HEK293 (cell line): Measurements from ENCODE around the gene CHGA.

Experiments
- CTCF ChIA-PET: fragments of 350-600 bp; formaldehyde crosslinking; extraction: SDS; loops from one replicate; lab custom pipeline; 2021; ENCODE audit warnings: antibody characterized with exemption; lab: Yijun Ruan, JAX
- POLR2A ChIA-PET: fragments of 300-600 bp; formaldehyde crosslinking; extraction: SDS; loops from one replicate; lab custom pipeline; 2020; ENCODE audit warnings: antibody characterized with exemption, inconsistent platforms; lab: Yijun Ruan, JAX
- H3K27ac ChIP-seq: fragments of 200-500 bp; sonication (Bioruptor generic); 2 replicates; pipeline ENCODE4 v1.5.1; 2014; ENCODE audit warnings: low read depth, low read length, control low read depth, inconsistent platforms; ENCODE audit errors: extremely low read depth
- H3K36me3 ChIP-seq, 2 experiments: fragments of 200-500 bp in 1 of 2; sonication (Bioruptor generic) in 1 of 2; 1 replicate in 1 of 2; 2 replicates in 1 of 2; pipeline ENCODE4 v1.5.1; 2014 to 2017; ENCODE audit warnings: inconsistent platforms in 2 of 2, low read length in 2 of 2; ENCODE audit not compliant: control insufficient read depth in 2 of 2, insufficient read depth in 1 of 2
- H3K4me1 ChIP-seq: fragments of 200-500 bp; sonication (Bioruptor generic); 2 replicates; pipeline ENCODE4 v1.5.1; 2014; ENCODE audit warnings: mild to moderate bottlenecking, low read length, inconsistent platforms; ENCODE audit not compliant: control insufficient read depth, insufficient read depth
- H3K4me3 ChIP-seq: 2 replicates; pipeline ENCODE4 v1.5.1; 2011; ENCODE audit warnings: low read depth, mild to moderate bottlenecking, control low read depth, low read length, moderate library complexity
- H3K9me3 ChIP-seq: fragments of 200-500 bp; sonication (Bioruptor generic); 2 replicates; pipeline ENCODE4 v1.5.1; 2014; ENCODE audit warnings: low read depth, low read length, inconsistent platforms; ENCODE audit not compliant: control insufficient read depth, insufficient read depth
- AEBP2 ChIP-seq: fragments of 450-650 bp; formaldehyde crosslinking; IDR thresholded peaks from 2 replicates; pipeline ENCODE4 v1.5.1; 2016; ENCODE audit warnings: missing biosample characterization, missing genetic modification characterization, borderline replicate concordance
- GFI1B ChIP-seq: fragments of 450-650 bp; formaldehyde crosslinking; IDR thresholded peaks from 2 replicates; pipeline ENCODE4 v1.5.1; 2016; ENCODE audit warnings: missing biosample characterization, missing genetic modification characterization
- HIC1 ChIP-seq: fragments of 450-650 bp; formaldehyde crosslinking; IDR thresholded peaks from 2 replicates; pipeline ENCODE4 v1.5.1; 2016; ENCODE audit warnings: missing biosample characterization, missing genetic modification characterization
- KLF1 ChIP-seq: fragments of 450-650 bp; formaldehyde crosslinking; IDR thresholded peaks from 2 replicates; pipeline ENCODE4 v1.5.1; 2016; ENCODE audit warnings: missing biosample characterization, missing genetic modification characterization
- SCRT1 ChIP-seq: fragments of 450-650 bp; formaldehyde crosslinking; IDR thresholded peaks from 2 replicates; pipeline ENCODE4 v1.5.1; 2016; ENCODE audit warnings: missing biosample characterization, missing genetic modification characterization, borderline replicate concordance
- SP7 ChIP-seq: fragments of 450-650 bp; formaldehyde crosslinking; IDR thresholded peaks from 2 replicates; pipeline ENCODE4 v1.5.1; 2016; ENCODE audit warnings: missing biosample characterization, missing genetic modification characterization
- WT1 ChIP-seq: fragments of 450-650 bp; formaldehyde crosslinking; IDR thresholded peaks from 2 replicates; pipeline ENCODE4 v1.5.1; 2016; ENCODE audit warnings: missing biosample characterization, missing genetic modification characterization
- YY1 ChIP-seq: fragments of 450-650 bp; formaldehyde crosslinking; IDR thresholded peaks from 2 replicates; pipeline ENCODE4 v1.5.1; 2018; ENCODE audit warnings: missing biosample characterization, missing genetic modification characterization
- YY2 ChIP-seq: fragments of 450-650 bp; formaldehyde crosslinking; IDR thresholded peaks from 2 replicates; pipeline ENCODE4 v1.5.1; 2016; ENCODE audit warnings: missing biosample characterization, missing genetic modification characterization
- ZBTB10 ChIP-seq: fragments of 450-650 bp; formaldehyde crosslinking; IDR thresholded peaks from 2 replicates; pipeline ENCODE4 v1.5.1; 2016; ENCODE audit warnings: missing biosample characterization, missing genetic modification characterization
- ZBTB17 ChIP-seq: fragments of 450-650 bp; formaldehyde crosslinking; IDR thresholded peaks from 2 replicates; pipeline ENCODE4 v1.5.1; 2016; ENCODE audit warnings: missing biosample characterization, missing genetic modification characterization
- ZFP69B ChIP-seq: fragments of 450-650 bp; formaldehyde crosslinking; IDR thresholded peaks from 2 replicates; pipeline ENCODE4 v1.5.1; 2016; ENCODE audit warnings: missing biosample characterization, missing genetic modification characterization
- ZNF19 ChIP-seq: fragments of 450-650 bp; formaldehyde crosslinking; IDR thresholded peaks from 2 replicates; pipeline ENCODE4; 2016; ENCODE audit warnings: missing biosample characterization, missing genetic modification characterization, low read depth
- ZNF292 ChIP-seq: fragments of 450-650 bp; formaldehyde crosslinking; IDR thresholded peaks from 2 replicates; pipeline ENCODE4 v1.5.1; 2016; ENCODE audit warnings: low read depth, missing biosample characterization, missing genetic modification characterization, borderline replicate concordance
- ZNF404 ChIP-seq: fragments of 450-650 bp; formaldehyde crosslinking; IDR thresholded peaks from 2 replicates; pipeline ENCODE4 v1.5.1; 2017; ENCODE audit warnings: missing biosample characterization, missing genetic modification characterization
- ZNF423 ChIP-seq: fragments of 450-650 bp; formaldehyde crosslinking; IDR thresholded peaks from 2 replicates; pipeline ENCODE4 v1.5.1; 2016; ENCODE audit warnings: missing biosample characterization, missing genetic modification characterization
- ZNF561 ChIP-seq: fragments of 450-650 bp; IDR thresholded peaks from 2 replicates; pipeline ENCODE4 v1.5.1; 2018; ENCODE audit warnings: missing biosample characterization, missing genetic modification characterization, borderline replicate concordance
- ZNF660 ChIP-seq: fragments of 450-650 bp; IDR thresholded peaks from 2 replicates; pipeline ENCODE4 v1.5.1; 2018; ENCODE audit warnings: missing biosample characterization, mild to moderate bottlenecking, missing genetic modification characterization
- ZNF701 ChIP-seq: fragments of 450-650 bp; formaldehyde crosslinking; IDR thresholded peaks from 2 replicates; pipeline ENCODE4 v1.5.1; 2016; ENCODE audit warnings: missing biosample characterization, missing genetic modification characterization
- ZXDB ChIP-seq: fragments of 450-650 bp; formaldehyde crosslinking; IDR thresholded peaks from 2 replicates; pipeline ENCODE4 v1.5.1; 2016; ENCODE audit warnings: missing biosample characterization, missing genetic modification characterization
- TF ChIP-seq, protein P1 (sequence below): fragments of 450-650 bp; formaldehyde crosslinking; IDR thresholded peaks from 2 replicates; pipeline ENCODE4 v1.5.1; 2017; ENCODE audit warnings: missing biosample characterization, mild to moderate bottlenecking, missing genetic modification characterization, moderate library complexity

CHGA gene

GRCh38 chr14:92942136-92942535, 19.2 kb downstream of the CHGA start:
- H3K9me3 ChIP-seq = no peaks in the 10 kb centered on the region
- H3K4me3 ChIP-seq = no peak overlapping the region
- peaks cover 0 to 15% of the 10 kb centered on the region in 2 experiments; a peak in 1 of 3 replicates for H3K36me3 ChIP-seq
- CTCF ChIA-PET = interaction anchor here (1.3 kb wide), 1 partner anchor 171 kb away, joined by 3 read pairs; no protein-coding TSS in a partner anchor
- TF ChIP-seq KLF1 (tag by site-specific recombination) = no peak
- TF ChIP-seq WT1 = no peak
- TF ChIP-seq SCRT1 (tag by site-specific recombination) = no peak
- no peak for TF ChIP-seq ZBTB10 (tag by site-specific recombination)
- TF ChIP-seq ZXDB (tag by site-specific recombination) = no peak
- no peak for TF ChIP-seq ZBTB17 (tag by site-specific recombination)
- TF ChIP-seq HIC1 (tag by site-specific recombination) = no peak
- H3K27ac ChIP-seq = no peak overlapping the region
- H3K4me1 ChIP-seq = no peaks in the 10 kb centered on the region
- POLR2A ChIA-PET = no interaction called here

GRCh38 chr14:92942576-92942975, 19.6 kb downstream of the CHGA start:
- H3K27ac ChIP-seq = no peak overlapping the region
- no peak overlapping the region for H3K4me3 ChIP-seq
- no peaks in the 10 kb centered on the region for H3K9me3 ChIP-seq
- ChIA-PET POLR2A (no interaction called here), CTCF (interaction anchor here (1.3 kb wide), 1 partner anchor 171 kb away, joined by 3 read pairs; no protein-coding TSS in a partner anchor)
- H3K4me1 ChIP-seq = no peaks in the 10 kb centered on the region
- peaks cover 0 to 15% of the 10 kb centered on the region in 2 experiments; a peak in 1 of 3 replicates for H3K36me3 ChIP-seq
- TF ChIP-seq YY2 (tag by site-specific recombination) = no peak
- TF ChIP-seq ZNF701 (tag by site-specific recombination) = no peak
- TF ChIP-seq ZNF423 (tag by site-specific recombination) = no peak
- no peak for TF ChIP-seq GFI1B
- no peak for TF ChIP-seq ZNF292 (tag by site-specific recombination)
- TF ChIP-seq YY1 (tag by site-specific recombination) = no peak
- TF ChIP-seq, protein P1, sequence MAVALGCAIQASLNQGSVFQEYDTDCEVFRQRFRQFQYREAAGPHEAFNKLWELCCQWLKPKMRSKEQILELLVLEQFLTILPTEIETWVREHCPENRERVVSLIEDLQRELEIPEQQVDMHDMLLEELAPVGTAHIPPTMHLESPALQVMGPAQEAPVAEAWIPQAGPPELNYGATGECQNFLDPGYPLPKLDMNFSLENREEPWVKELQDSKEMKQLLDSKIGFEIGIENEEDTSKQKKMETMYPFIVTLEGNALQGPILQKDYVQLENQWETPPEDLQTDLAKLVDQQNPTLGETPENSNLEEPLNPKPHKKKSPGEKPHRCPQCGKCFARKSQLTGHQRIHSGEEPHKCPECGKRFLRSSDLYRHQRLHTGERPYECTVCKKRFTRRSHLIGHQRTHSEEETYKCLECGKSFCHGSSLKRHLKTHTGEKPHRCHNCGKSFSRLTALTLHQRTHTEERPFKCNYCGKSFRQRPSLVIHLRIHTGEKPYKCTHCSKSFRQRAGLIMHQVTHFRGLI (tag by site-specific recombination) = no peak
- no peak for TF ChIP-seq SP7
- TF ChIP-seq ZNF660 (tag by site-specific recombination) = no peak
- TF ChIP-seq ZNF19 = no peak
- TF ChIP-seq ZFP69B (tag by site-specific recombination) = no peak
- TF ChIP-seq ZNF404 (tag by site-specific recombination) = no peak
- no peak for TF ChIP-seq AEBP2 (tag by site-specific recombination)
- TF ChIP-seq ZNF561 = no peak
